ENCODE measurements around the gene SYNDIG1. TPM values are rescaled to one million over a fixed set of nuclear protein-coding genes. Genes with fewer than 3 reads are reported as not detected.

SYNDIG1 gene
- total RNA-seq, 1 experiment from 2014 or later: 5.4 TPM

- no peak overlapping the region for H3K14ac ChIP-seq (ENCODE audit: insufficient read depth, low read length)
- H2AK5ac ChIP-seq (ENCODE audit: insufficient read length, low read length): no peak overlapping the region
- H3K79me2 ChIP-seq (ENCODE audit: insufficient read depth, low read length): no peaks in the 10 kb centered on the region
- H3K23me2 ChIP-seq (ENCODE audit: insufficient read length, low read depth, low read length, poor library complexity, severe bottlenecking): no peaks in the 10 kb centered on the region
- H2AFZ ChIP-seq (ENCODE audit: low read length): no peak overlapping the region
- H3K27me3 ChIP-seq (ENCODE audit: insufficient read depth, low read length): no peaks in the 10 kb centered on the region
- no peak overlapping the region for H3K56ac ChIP-seq (ENCODE audit: insufficient read length, low read depth, low read length)
- Mint-ChIP-seq H3K27me3 (ENCODE audit: low read depth) (no peaks in the 10 kb centered on the region; the same call in 1 of the 2 replicates), H3K4me3 (no peak overlapping the region), H3K9me3 (peaks cover 2 to 9% of the 10 kb centered on the region in 2 experiments; a peak in 4 of 5 replicates), H3K27ac (no peak overlapping the region; a peak in 1 of 7 replicates), H3K4me1 (peaks cover 9 to 12% of the 10 kb centered on the region in 2 experiments), H3K36me3 (ENCODE audit: insufficient read depth in 1 of 3, low read depth in 3 of 3) (peaks cover 2 to 5% (median 3%) of the 10 kb centered on the region in 3 experiments; a peak in 3 of 7 replicates)
- no peak overlapping the region for H4K8ac ChIP-seq (replicated peaks; ENCODE audit: insufficient read length, low read depth, low read length)
- H3K18ac ChIP-seq (ENCODE audit: insufficient read length, low read depth, low read length): no peak overlapping the region
- no peak overlapping the region for H2BK20ac ChIP-seq (ENCODE audit: low read depth, low read length, poor library complexity, severe bottlenecking)
- H3K23ac ChIP-seq (ENCODE audit: insufficient read length, low read depth, low read length): no peak overlapping the region
- no peaks in the 10 kb centered on the region for H3K9me3 ChIP-seq (ENCODE audit: control insufficient read depth, low read depth, low read length)
- TF ChIP-seq CTCF (conservative IDR thresholded peaks at IDR 0.05): no peak
- no peak overlapping the region for H2BK120ac ChIP-seq (ENCODE audit: low read depth, low read length, poor library complexity, severe bottlenecking)
- H3K4ac ChIP-seq (ENCODE audit: low read depth, low read length): no peak overlapping the region
- no peak overlapping the region for H2BK5ac ChIP-seq (ENCODE audit: insufficient read length, low read length)
- no peak overlapping the region for H2BK12ac ChIP-seq (ENCODE audit: insufficient read length, low read depth, low read length)
- no peaks in the 10 kb centered on the region for H3K79me1 ChIP-seq (ENCODE audit: insufficient read depth, low read depth, low read length, poor library complexity, severe bottlenecking)
- WGBS (ENCODE audit: extremely low coverage, insufficient read length, low lambda C conversion rate): no CpG with 5 or more reads among the region's 2 CpGs
- no peak overlapping the region for H4K91ac ChIP-seq (ENCODE audit: insufficient read length, low read depth, low read length)
- H3T11ph ChIP-seq (ENCODE audit: low read length): no peak overlapping the region
- no peak overlapping the region for H3K9ac ChIP-seq (ENCODE audit: extremely low read depth, insufficient read length, low read length)
- no peaks in the 10 kb centered on the region for H4K20me1 ChIP-seq (ENCODE audit: control insufficient read depth, insufficient read depth, insufficient read length)
- no peak overlapping the region for H3K27ac ChIP-seq (ENCODE audit: insufficient read length, low read depth, low read length)
- H4K5ac ChIP-seq (ENCODE audit: insufficient read length, low read depth, low read length): no peak overlapping the region
- peaks cover 2% of the 10 kb centered on the region for H3K4me1 ChIP-seq (ENCODE audit: insufficient read depth, low read length)
- H3K4me2 ChIP-seq (ENCODE audit: insufficient read depth, insufficient read length, low read length): no peak overlapping the region
- no peak overlapping the region for H2BK15ac ChIP-seq (ENCODE audit: low read depth, low read length)
- no peak for DNase-seq
Observed at GRCh38 chr20:24530131-24530680, 60.8 kb downstream of the SYNDIG1 start.
